ENCODE data around the gene DNAJC5. TPM values are rescaled to one million over a fixed set of nuclear protein-coding genes. Genes with fewer than 3 reads are reported as not detected.

Gene DNAJC5
- total RNA-seq, 4 donors from 2014 or later: 38.4 to 87.4 (median 75.1) TPM

GRCh38 chr20:63854766-63855362 is 40.1 kb upstream of the DNAJC5 start:
- intact Hi-C loops (cut with DNase I): no loop called here
- H3K36me3 ChIP-seq: no peaks in the 10 kb centered on the region
- no peak for DNase-seq
- TF ChIP-seq POLR2A (IDR thresholded peaks at IDR 0.05): no peak
- TF ChIP-seq CTCF (IDR thresholded peaks at IDR 0.05): no peak
- no peak overlapping the region for H3K4me3 ChIP-seq (replicated peaks in 1 of 3)
- H3K9me3 ChIP-seq: no peaks in the 10 kb centered on the region
- WGBS, 2 donors: 7 to 13% methylated on average over 20 to 23 of the region's 26 CpGs
- peak overlapping the region; percentile 33 to 63 (median 60) for H3K27ac ChIP-seq
- H3K27me3 ChIP-seq: no peaks in the 10 kb centered on the region
- H3K4me1 ChIP-seq: peaks cover 27 to 58% of the 10 kb centered on the region in 2 donors

GRCh38 chr20:63855363-63856097 is 39.4 kb upstream of the DNAJC5 start:
- TF ChIP-seq CTCF (IDR thresholded peaks at IDR 0.05) (no peak), POLR2A (IDR thresholded peaks at IDR 0.05) (no peak)
- H3K4me3 ChIP-seq (replicated peaks in 1 of 3): no peak overlapping the region
- no peaks in the 10 kb centered on the region for H3K9me3 ChIP-seq
- peak overlapping the region in 2 of 3 donors; percentile 60 to 63 for H3K27ac ChIP-seq
- no peak for DNase-seq
- no peaks in the 10 kb centered on the region for H3K36me3 ChIP-seq
- no peaks in the 10 kb centered on the region for H3K27me3 ChIP-seq
- H3K4me1 ChIP-seq: peaks cover 27 to 65% of the 10 kb centered on the region in 2 donors
- 22 to 35% methylated on average over 27 to 30 of the region's 36 CpGs for WGBS, 2 donors
- intact Hi-C loops (cut with DNase I): no loop called here

GRCh38 chr20:63856098-63856511 is 38.8 kb upstream of the DNAJC5 start:
- Histone ChIP-seq H3K9me3 (no peaks in the 10 kb centered on the region), H3K27ac (no peak overlapping the region), H3K27me3 (no peaks in the 10 kb centered on the region), H3K4me3 (replicated peaks in 1 of 3) (no peak overlapping the region), H3K4me1 (peaks cover 27 to 69% of the 10 kb centered on the region in 2 donors), H3K36me3 (no peaks in the 10 kb centered on the region)
- 48 to 67% methylated on average over 15 to 22 of the region's 22 CpGs for WGBS, 2 donors
- no peak for TF ChIP-seq CTCF (IDR thresholded peaks at IDR 0.05)
- TF ChIP-seq POLR2A (IDR thresholded peaks at IDR 0.05): no peak
- peak in 1 of 2 donors; percentile 18 for DNase-seq
- intact Hi-C loops (cut with DNase I): no loop called here

GRCh38 chr20:63857764-63858392 is 37.0 kb upstream of the DNAJC5 start:
- Histone ChIP-seq H3K4me3 (replicated peaks in 1 of 3) (no peak overlapping the region), H3K4me1 (peaks cover 27 to 69% of the 10 kb centered on the region in 2 donors), H3K36me3 (peaks cover 0 to 7% of the 10 kb centered on the region in 2 donors), H3K27me3 (no peaks in the 10 kb centered on the region), H3K9me3 (no peaks in the 10 kb centered on the region), H3K27ac (peak overlapping the region in 2 of 3 donors; percentile 33 to 39)
- TF ChIP-seq CTCF (IDR thresholded peaks at IDR 0.05) (no peak), POLR2A (IDR thresholded peaks at IDR 0.05) (no peak)
- intact Hi-C loops (cut with DNase I): no loop called here
- WGBS, 2 donors: 26 to 53% methylated on average over 11 of the region's 14 CpGs
- DNase-seq: no peak

All from thyroid gland (tissue), 4 donors.